Pancreas (tissue), 10 donors: Measurements from ENCODE around the gene PRR16. TPM values are rescaled to one million over a fixed set of nuclear protein-coding genes. Genes with fewer than 3 reads are reported as not detected.

Experiments
- ATAC-seq, 4 donors: fragments of 200-7000 bp; cut with Tn5 transposase; one replicate each; pipeline versions ENCODE4 v1.8.0 to v1.9.1; 2020; ENCODE audit warnings: mild to moderate bottlenecking in 4 of 4, moderate library complexity in 4 of 4
- DNase-seq, 6 donors: peaks; one replicate each; pipeline ENCODE4 v3.0.0-alpha.2; 2020
- FAIRE-seq: peaks from 2 replicates; lab custom pipeline; 2012; peaks lifted over from hg19 to GRCh38; lab: Jason Lieb, UNC
- H3K27ac ChIP-seq, 4 donors: fragments of 200-600 bp; sonication (generic); 1 replicate in 3 of 4; 2 replicates in 1 of 4; pipeline versions ENCODE4 v1.5.0 to v1.8.0; 2020
- H3K27me3 ChIP-seq, 4 donors: fragments of 200-600 bp; one replicate each; pipeline ENCODE4 v1.8.0; 2021
- H3K36me3 ChIP-seq, 3 donors: fragments of 200-600 bp; sonication (generic) in 1 of 3; one replicate each; pipeline versions ENCODE4 v1.5.0 to v1.8.0; 2020 to 2021
- H3K4me1 ChIP-seq, 3 donors: fragments of 200-600 bp; one replicate each; pipeline ENCODE4 v1.8.0; 2021
- H3K4me3 ChIP-seq, 4 donors: fragments of 200-600 bp; sonication (generic) in 2 of 4; one replicate each; pipeline versions ENCODE4 v1.5.0 to v1.8.0; 2020 to 2021
- H3K9me3 ChIP-seq, 4 donors: fragments of 200-600 bp; one replicate each; pipeline ENCODE4 v1.8.0; 2021
- CTCF ChIP-seq, 4 donors: fragments of 200-600 bp; sonication (generic) in 3 of 4; IDR thresholded peaks; one replicate each; pipeline versions ENCODE4 v1.5.0 to v1.8.0; 2021; ENCODE audit warnings: antibody characterized with exemption in 4 of 4
- WGBS, 2 donors: extraction: QIAGEN DNeasy Blood & Tissue Kit; methylation state at CpG; one replicate each; pipeline ENCODE4 v1.1.7; 2013; 5-methylcytosine and 5-hydroxymethylcytosine counted together
- intact Hi-C, 3 donors: fragments of 100-400 bp; cut with DNase I; formaldehyde crosslinking; loops; one replicate each; pipeline versions ENCODE4 v1.11.1 to v1.14.2; 2022
- polyA plus RNA-seq, 2 donors: library from polyadenylated mRNA; stranded (reverse); fragments of 200-250 nt; gene quantifications; one replicate each; pipeline ENCODE4 v1.2.3, GENCODE V29; 2013
- total RNA-seq, 6 donors: library from RNA; stranded (reverse); fragmentation: NEBNext Ultra II Directional in 4 of 6; extraction: Animal tissue kit (Norgen Biotek cat#: 25700) in 4 of 6; gene quantifications; one replicate each; pipeline versions ENCODE4 v1.2.1 to v1.2.4, GENCODE V29; 2021 to 2023
- donor health status: healthy with polysubstance abuse.
- donor health status: DM: no; HTN: no; CAD: no; lungs with moderate emphysema.
- donor health status: DM: no; HTN: no; CAD: no.
- donor health status: control.
- donor health status: control.
- donor health status: Bipolar disorder and iron deficiency.
- donor health status: DM: yes; HTN: yes; CAD: no.
- donor health status: DM: no; HTN: no; CAD: no.
- donor health status: DM: no; HTN: no; CAD: no.
- donor health status: DM: yes; HTN: yes; CAD: no.

The PRR16 gene
- total and polyA plus RNA-seq, 8 donors, result 0.19 to 2.5 (median 0.56) TPM

DNA sequence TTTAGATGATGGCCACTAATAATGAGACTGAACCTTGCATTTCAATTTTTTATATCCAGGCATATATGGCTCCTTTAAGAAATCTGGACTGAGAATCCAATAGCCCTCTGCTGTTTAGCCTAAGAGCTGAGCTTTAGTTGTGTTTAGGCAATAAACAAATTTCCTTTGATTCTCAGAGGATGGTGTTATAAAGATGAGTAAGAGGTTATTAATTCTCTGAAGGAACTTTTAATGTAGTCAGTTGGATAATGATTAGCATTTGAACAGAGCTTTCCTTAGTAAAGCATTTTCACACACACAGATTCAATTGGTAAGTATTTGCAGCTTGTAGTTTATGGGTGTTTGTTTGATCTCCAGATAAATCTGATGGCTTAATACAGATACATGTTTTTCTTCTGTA, 149.6 kb downstream of the PRR16 start:
- intact Hi-C loops, result no loop called here
- no peaks in the 10 kb centered on the region for H3K4me1 ChIP-seq
- ATAC-seq (no peak), DNase-seq (no peak), FAIRE-seq (no peak)
- H3K36me3 ChIP-seq, result no peaks in the 10 kb centered on the region
- no peaks in the 10 kb centered on the region for H3K27me3 ChIP-seq
- H3K27ac ChIP-seq, result no peak overlapping the region
- no peaks in the 10 kb centered on the region for H3K9me3 ChIP-seq
- no peak for TF ChIP-seq CTCF (IDR thresholded peaks at IDR 0.05)
- H3K4me3 ChIP-seq, result no peak overlapping the region

- no peak for TF ChIP-seq CTCF (IDR thresholded peaks at IDR 0.05)
- Histone ChIP-seq H3K27me3 (no peaks in the 10 kb centered on the region), H3K4me3 (no peak overlapping the region), H3K4me1 (no peaks in the 10 kb centered on the region), H3K36me3 (no peaks in the 10 kb centered on the region), H3K9me3 (no peaks in the 10 kb centered on the region), H3K27ac (no peak overlapping the region)
- FAIRE-seq (no peak), ATAC-seq (peak in 2 of 4 donors; percentile 20 to 24), DNase-seq (no peak)
- intact Hi-C loops, result no loop called here
- 26 to 29% methylated on average over 2 of the region's 2 CpGs for WGBS, 2 donors
Observed at GRCh38 chr5:120614531-120615180, 150.6 kb downstream of the PRR16 start.

GRCh38 chr5:120615967-120616645, 152.0 kb downstream of the PRR16 start:
- H3K36me3 ChIP-seq, result no peaks in the 10 kb centered on the region
- no peak for FAIRE-seq
- H3K9me3 ChIP-seq, result no peaks in the 10 kb centered on the region
- no peak for DNase-seq
- TF ChIP-seq CTCF (IDR thresholded peaks at IDR 0.05), result no peak
- ATAC-seq, result no peak
- H3K4me1 ChIP-seq, result no peaks in the 10 kb centered on the region
- intact Hi-C loops, result no loop called here
- H3K27me3 ChIP-seq, result no peaks in the 10 kb centered on the region
- no peak overlapping the region for H3K27ac ChIP-seq
- WGBS, 2 donors, result 73 to 75% methylated on average over 7 of the region's 7 CpGs
- H3K4me3 ChIP-seq, result no peak overlapping the region

- WGBS, 2 donors, result 41 to 43% methylated on average over 2 of the region's 2 CpGs
- Histone ChIP-seq H3K36me3 (no peaks in the 10 kb centered on the region), H3K4me3 (no peak overlapping the region), H3K27ac (no peak overlapping the region), H3K9me3 (no peaks in the 10 kb centered on the region), H3K27me3 (no peaks in the 10 kb centered on the region), H3K4me1 (no peaks in the 10 kb centered on the region)
- intact Hi-C loops, result no loop called here
- FAIRE-seq (no peak), ATAC-seq (no peak), DNase-seq (no peak)
- no peak for TF ChIP-seq CTCF (IDR thresholded peaks at IDR 0.05)
Observed at GRCh38 chr5:120621339-120621738, 157.2 kb downstream of the PRR16 start.

- FAIRE-seq (no peak), DNase-seq (no peak), ATAC-seq (no peak)
- H3K36me3 ChIP-seq, result no peaks in the 10 kb centered on the region
- H3K4me1 ChIP-seq, result no peaks in the 10 kb centered on the region
- H3K27me3 ChIP-seq, result no peaks in the 10 kb centered on the region
- no peak overlapping the region for H3K4me3 ChIP-seq
- intact Hi-C loops, result no loop called here
- no peaks in the 10 kb centered on the region for H3K9me3 ChIP-seq
- 67 to 78% methylated on average over 1 of the region's 1 CpG for WGBS, 2 donors
- TF ChIP-seq CTCF (IDR thresholded peaks at IDR 0.05), result no peak
- H3K27ac ChIP-seq, result no peak overlapping the region
Observed at GRCh38 chr5:120624021-120624563, 160.0 kb downstream of the PRR16 start.
